Regular cardiac myocyte (primary cell): ENCODE results near the gene LIG3. TPM values are rescaled to one million over a fixed set of nuclear protein-coding genes. Genes with fewer than 3 reads are reported as not detected.

Source experiments
- total RNA-seq: library from RNA; depleted of rRNA; stranded (reverse); fragments of >200 nt; gene quantifications from 2 replicates; pipeline ENCODE4 v1.2.3, GENCODE V29; 2014

LIG3 gene
- 25.1 and 36.4 TPM in 2 replicates for total RNA-seq

DNA sequence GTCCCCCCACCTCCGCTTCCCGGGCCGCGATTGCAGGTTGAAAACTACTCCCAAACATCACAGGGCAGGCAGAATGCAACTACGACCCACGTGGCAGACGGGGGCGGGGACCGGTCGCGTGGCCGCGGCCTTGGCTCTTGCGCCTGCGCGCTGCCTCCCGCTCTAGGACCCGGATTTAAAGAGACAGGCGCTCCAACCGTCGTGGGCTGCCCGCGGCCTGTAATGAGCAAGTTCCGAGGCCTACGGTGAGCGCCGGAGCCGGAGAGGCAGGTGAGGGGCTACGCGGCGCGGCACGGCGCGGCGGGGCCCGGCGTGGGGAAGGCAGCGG is at the start of gene LIG3:
LIG3 (plus strand) TSS at position 160 of the 328 bp plus-strand sequence. CDS start 2,494 bp downstream, outside the sequence.

DNA sequence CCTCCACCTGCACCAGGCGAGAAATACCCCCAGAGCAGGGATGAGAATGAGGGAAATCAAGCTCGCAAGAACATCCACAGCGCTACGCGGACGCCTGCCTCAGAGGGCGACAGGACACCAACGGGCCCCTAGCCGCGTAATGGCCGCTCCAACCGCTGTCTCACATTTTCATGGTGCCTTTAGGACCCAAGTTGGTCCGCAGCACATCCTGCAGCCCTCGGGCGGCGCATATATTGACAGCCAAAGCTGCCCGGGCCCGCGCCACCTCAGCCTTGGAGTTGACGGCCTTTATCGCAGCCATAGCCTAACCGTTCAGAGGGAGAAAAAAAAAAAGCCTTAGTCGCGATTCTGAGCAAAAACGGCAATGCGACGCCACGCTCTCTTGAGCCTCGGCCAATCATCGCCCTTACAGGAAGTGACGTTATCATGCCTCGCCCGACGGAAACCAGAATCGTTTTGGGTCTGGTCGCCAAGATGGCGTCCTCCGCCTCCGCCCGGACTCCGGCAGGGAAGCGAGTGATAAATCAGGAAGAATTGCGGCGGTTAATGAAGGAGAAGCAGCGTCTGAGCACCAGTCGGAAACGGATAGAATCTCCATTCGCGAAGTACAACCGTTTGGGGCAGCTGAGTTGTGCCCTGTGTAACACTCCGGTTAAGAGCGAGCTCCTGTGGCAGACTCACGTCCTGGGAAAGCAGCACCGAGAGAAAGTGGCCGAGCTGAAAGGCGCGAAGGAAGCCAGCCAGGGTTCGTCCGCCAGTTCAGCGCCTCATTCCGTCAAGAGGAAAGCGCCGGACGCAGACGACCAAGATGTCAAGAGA is 19.0 kb upstream of the LIG3 start, which contains the start of the genes CCT6B and ZNF830:
CCT6B (minus strand) TSS at position 368 of the 819 bp plus-strand sequence; CDS start at position 301, 67 bp downstream.
ZNF830 (plus strand) TSS at position 448 of the 819 bp plus-strand sequence; CDS start at position 475, 27 bp downstream.

Other genes starting within 250 kb of the LIG3 start
- 0.38 and 1.1 TPM in 2 replicates for gene CCT6B, start 19.1 kb upstream of the LIG3 start, total RNA-seq
- gene ZNF830, start 19.0 kb upstream of the LIG3 start, total RNA-seq, result 12.1 and 13.6 TPM in 2 replicates
- gene RFFL, start 83.2 kb downstream of the LIG3 start, total RNA-seq, result 5.4 and 13.4 TPM in 2 replicates
- 4.8 and 13.6 TPM in 2 replicates for gene RAD51D, start 139.3 kb downstream of the LIG3 start, total RNA-seq
- not detected in 2 replicates for gene FNDC8, start 141.1 kb downstream of the LIG3 start, total RNA-seq
- 20.3 and 26.6 TPM in 2 replicates for gene NLE1, start 161.8 kb downstream of the LIG3 start, total RNA-seq
- gene UNC45B, start 167.3 kb downstream of the LIG3 start, total RNA-seq, result not detected in 2 replicates
- not detected in 2 replicates for gene SLC35G3, start 213.9 kb downstream of the LIG3 start, total RNA-seq